Measurements from ENCODE around the gene SORCS2.

GRCh38 chr4:7651461-7651921 lies 459.2 kb downstream of the SORCS2 start:
- no peak for TF ChIP-seq CTCF (IDR thresholded peaks at IDR 0.05)
- TF ChIP-seq EZH2 (IDR thresholded peaks at IDR 0.05): no peak

All from neural progenitor cell (in vitro differentiated cells).